Measurements from ENCODE around the gene LRRD1.
"Not testable (repeated sequence)": the region's sequence is repeated elsewhere in the genome, so short reads cannot be mapped to it uniquely, and the experiment has no call there.

GRCh38 chr7:92142791-92143190 lies 36.2 kb downstream of the LRRD1 start:
- not testable (repeated sequence) for TF ChIP-seq CTCF (IDR thresholded peaks at IDR 0.05; ENCODE audit: low read depth, low read length); POLR2A (IDR thresholded peaks at IDR 0.05; ENCODE audit: extremely low read depth, insufficient read length); MYC (IDR thresholded peaks at IDR 0.05; ENCODE audit: low read depth, low read length); MAX (IDR thresholded peaks at IDR 0.05; ENCODE audit: low read depth, low read length)

Data from NB4 (cell line).